BLaER1 (cell line): ENCODE results near the gene PTGIR.

Source experiments
- H3K27ac ChIP-seq: shearing (Covaris generic); formaldehyde crosslinking; 2 replicates; pipeline ENCODE4 v1.8.1; 2022
- H3K27me3 ChIP-seq: shearing (Covaris generic); formaldehyde crosslinking; 2 replicates; pipeline ENCODE4 v1.8.1; 2022
- H3K36me3 ChIP-seq: shearing (Covaris generic); formaldehyde crosslinking; 2 replicates; pipeline ENCODE4 v1.8.1; 2022
- H3K4me1 ChIP-seq: shearing (Covaris generic); formaldehyde crosslinking; 2 replicates; pipeline ENCODE4 v1.8.1; 2022
- H3K4me2 ChIP-seq: shearing (Covaris generic); formaldehyde crosslinking; 2 replicates; pipeline ENCODE4 v1.8.1; 2022
- H3K4me3 ChIP-seq: shearing (Covaris generic); formaldehyde crosslinking; 2 replicates; pipeline ENCODE4 v1.8.1; 2022
- H3K9ac ChIP-seq: shearing (Covaris generic); formaldehyde crosslinking; 2 replicates; pipeline ENCODE4 v1.8.1; 2022
- H3K9me3 ChIP-seq: shearing (Covaris generic); formaldehyde crosslinking; 2 replicates; pipeline ENCODE4 v1.8.1; 2022
- H4K20me1 ChIP-seq: shearing (Covaris generic); formaldehyde crosslinking; 2 replicates; pipeline ENCODE4 v1.8.1; 2022
- Cebpa-rat ChIP-seq: shearing (Covaris generic); IDR thresholded peaks from 2 replicates; pipeline ENCODE4 v1.8.1; 2022

The PTGIR gene

DNA sequence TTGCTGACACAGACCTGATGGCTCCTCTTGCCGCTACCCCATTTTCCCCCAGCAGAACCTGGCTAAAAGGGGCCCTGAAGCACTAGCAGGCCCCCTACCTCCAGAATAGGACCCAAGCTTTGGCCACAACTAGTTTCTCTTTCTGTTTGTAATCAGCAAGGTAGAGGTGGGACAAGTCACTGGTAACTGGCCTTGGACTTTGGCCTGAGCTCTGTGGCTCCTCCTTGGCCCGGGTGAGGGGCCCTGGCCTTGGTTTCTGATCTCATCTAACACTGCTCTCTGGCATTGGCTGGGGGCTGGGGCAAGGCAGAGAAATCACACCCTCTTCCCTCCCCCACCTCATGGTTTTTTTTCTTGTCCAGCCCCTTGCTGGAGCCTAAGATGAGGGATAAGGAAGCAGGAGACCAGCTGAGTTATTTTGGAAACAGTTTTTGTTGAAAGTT is 21.7 kb downstream of the PTGIR start:
- TF ChIP-seq Cebpa-rat, result no peak
- H3K4me3 ChIP-seq, result peak overlapping the region; percentile 98
- no peaks in the 10 kb centered on the region for H3K27me3 ChIP-seq
- H3K36me3 ChIP-seq, result peaks cover 35% of the 10 kb centered on the region
- peaks cover 63% of the 10 kb centered on the region for H4K20me1 ChIP-seq
- peak overlapping the region; percentile 97 for H3K4me2 ChIP-seq
- H3K4me1 ChIP-seq, result peaks cover 58% of the 10 kb centered on the region
- H3K9ac ChIP-seq, result peak overlapping the region; percentile 100
- peaks cover 18% of the 10 kb centered on the region for H3K9me3 ChIP-seq
- H3K27ac ChIP-seq, result peak overlapping the region; percentile 100

DNA sequence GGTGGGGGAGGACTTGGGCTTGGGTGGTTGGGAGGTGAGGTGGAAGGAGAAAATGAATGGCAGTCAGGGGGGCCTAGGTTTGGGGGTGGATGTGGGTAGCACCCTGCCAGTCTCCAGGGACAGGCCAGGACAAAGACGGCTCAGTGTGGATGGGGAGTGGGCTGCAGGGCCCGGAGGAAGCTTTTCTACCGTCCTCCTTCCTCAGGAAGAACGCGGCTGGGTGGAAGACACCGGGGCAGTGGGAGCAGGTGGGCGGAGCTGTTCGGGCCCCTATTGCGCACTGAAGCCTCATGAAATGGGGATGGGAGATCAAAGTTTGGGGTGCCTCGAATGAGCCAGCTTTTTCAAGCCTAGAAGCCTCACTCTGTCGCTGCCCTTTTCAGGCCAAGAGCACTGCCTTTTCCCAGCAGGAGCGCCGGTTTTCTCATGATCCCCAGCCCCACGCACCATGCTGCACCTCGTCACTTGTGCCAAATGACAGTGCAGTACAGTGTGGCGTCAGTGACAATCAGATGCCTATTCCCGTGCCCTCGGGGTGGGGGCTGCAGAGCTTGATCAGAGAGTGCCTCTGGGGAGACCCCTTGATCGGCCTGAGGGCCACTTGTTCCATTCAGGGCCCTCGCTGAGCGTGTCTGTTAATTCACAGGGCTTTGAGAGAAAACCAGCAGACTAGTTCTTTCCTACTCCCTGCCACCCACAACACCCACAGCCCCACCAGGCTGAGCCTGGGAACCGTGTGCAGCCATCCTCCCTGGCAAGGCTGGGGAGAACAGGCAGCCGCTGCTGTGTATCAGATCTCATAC is 22.3 kb downstream of the PTGIR start:
- H3K27ac ChIP-seq, result peak overlapping the region; percentile 100
- H3K36me3 ChIP-seq, result peaks cover 28% of the 10 kb centered on the region
- H3K9me3 ChIP-seq, result peaks cover 24% of the 10 kb centered on the region
- H3K4me1 ChIP-seq, result peaks cover 53% of the 10 kb centered on the region
- peak overlapping the region; percentile 97 for H3K4me2 ChIP-seq
- peak overlapping the region; percentile 98 for H3K4me3 ChIP-seq
- no peak for TF ChIP-seq Cebpa-rat
- peak overlapping the region; percentile 100 for H3K9ac ChIP-seq
- H3K27me3 ChIP-seq, result no peaks in the 10 kb centered on the region
- H4K20me1 ChIP-seq, result peaks cover 57% of the 10 kb centered on the region

DNA sequence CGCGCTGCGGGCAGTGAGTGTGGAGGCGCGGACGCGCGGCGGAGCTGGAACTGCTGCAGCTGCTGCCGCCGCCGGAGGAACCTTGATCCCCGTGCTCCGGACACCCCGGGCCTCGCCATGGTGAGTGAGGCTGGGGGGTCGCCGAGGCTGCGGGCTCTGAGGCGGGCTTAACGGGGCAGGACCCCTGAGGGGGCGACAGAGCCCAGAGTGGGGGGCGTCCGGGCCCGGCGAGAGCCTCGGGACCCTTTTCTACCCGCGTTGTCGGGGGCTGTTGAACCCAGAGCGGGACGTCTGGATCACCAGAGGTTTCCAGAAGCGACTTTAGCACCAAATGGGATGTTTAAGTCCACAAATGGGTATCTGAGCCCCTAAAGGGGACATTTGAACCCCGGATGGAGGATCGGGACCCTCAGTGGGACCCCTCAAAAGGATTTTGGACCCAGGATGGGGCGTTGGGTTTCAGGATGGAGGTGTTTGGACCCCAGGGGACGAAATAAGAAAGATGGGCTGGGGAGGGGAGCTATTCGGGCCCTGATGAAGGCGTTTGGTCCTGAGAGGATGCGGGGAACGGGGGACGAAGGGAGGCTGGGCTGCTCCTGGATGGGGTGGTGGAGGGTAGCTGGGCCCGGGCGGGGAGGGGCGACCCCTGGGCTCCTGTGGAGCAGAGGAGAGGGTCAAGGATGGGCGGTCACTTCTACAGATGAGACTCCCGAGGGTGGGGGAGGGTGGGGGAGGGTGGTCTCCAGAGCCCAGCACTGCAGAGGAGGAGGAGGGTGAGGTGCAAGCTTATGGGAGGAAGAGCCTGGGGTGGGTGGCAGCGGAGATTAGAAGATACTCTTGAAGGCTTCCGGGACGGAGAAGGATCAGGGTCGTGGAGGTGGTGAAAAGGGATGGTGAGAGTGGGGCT is 23.3 kb downstream of the PTGIR start, which contains the start of gene CALM3:
Gene CALM3 (plus strand): TSS at position 13 of the 907 bp plus-strand sequence. CDS start 105 bp downstream, at position 118.
- Histone ChIP-seq H3K4me2 (peak within 1 kb of the TSS; percentile 97), H3K4me1 (peaks cover 43% of the 10 kb centered on the region), H3K27ac (peak within 1 kb of the TSS; percentile 100), H3K36me3 (peaks cover 18% of the 10 kb centered on the region), H3K4me3 (peak within 1 kb of the TSS; percentile 98), H3K27me3 (no peaks in the 10 kb centered on the region), H3K9me3 (peaks cover 26% of the 10 kb centered on the region), H3K9ac (peak within 1 kb of the TSS; percentile 100), H4K20me1 (peaks cover 47% of the 10 kb centered on the region)
- no peak for TF ChIP-seq Cebpa-rat

GRCh38 chr19:46600384-46601317 is 24.2 kb downstream of the PTGIR start:
- H3K4me3 ChIP-seq, result peak overlapping the region; percentile 98
- peak overlapping the region; percentile 100 for H3K9ac ChIP-seq
- no peak for TF ChIP-seq Cebpa-rat

GRCh38 chr19:46599716-46600373 is 25.0 kb downstream of the PTGIR start:
- H3K9ac ChIP-seq, result peak overlapping the region; percentile 100
- H3K9me3 ChIP-seq, result peaks cover 26% of the 10 kb centered on the region
- peak overlapping the region; percentile 61 for H3K4me2 ChIP-seq
- no peaks in the 10 kb centered on the region for H3K27me3 ChIP-seq
- H4K20me1 ChIP-seq, result peaks cover 29% of the 10 kb centered on the region
- H3K4me1 ChIP-seq, result peaks cover 25% of the 10 kb centered on the region
- peaks cover under 1% of the 10 kb centered on the region for H3K36me3 ChIP-seq
- peak overlapping the region; percentile 98 for H3K4me3 ChIP-seq
- no peak for TF ChIP-seq Cebpa-rat
- peak overlapping the region; percentile 100 for H3K27ac ChIP-seq

More at GRCh38 chr19:46600384-46601317, 24.2 kb downstream of the PTGIR start:
- H3K4me2 ChIP-seq, result peak overlapping the region; percentile 61
- H3K4me1 ChIP-seq, result peaks cover 33% of the 10 kb centered on the region
- peaks cover 26% of the 10 kb centered on the region for H3K9me3 ChIP-seq
- peaks cover 9% of the 10 kb centered on the region for H3K36me3 ChIP-seq
- H3K27ac ChIP-seq, result peak overlapping the region; percentile 100
- H3K27me3 ChIP-seq, result no peaks in the 10 kb centered on the region
- H4K20me1 ChIP-seq, result peaks cover 38% of the 10 kb centered on the region

DNA sequence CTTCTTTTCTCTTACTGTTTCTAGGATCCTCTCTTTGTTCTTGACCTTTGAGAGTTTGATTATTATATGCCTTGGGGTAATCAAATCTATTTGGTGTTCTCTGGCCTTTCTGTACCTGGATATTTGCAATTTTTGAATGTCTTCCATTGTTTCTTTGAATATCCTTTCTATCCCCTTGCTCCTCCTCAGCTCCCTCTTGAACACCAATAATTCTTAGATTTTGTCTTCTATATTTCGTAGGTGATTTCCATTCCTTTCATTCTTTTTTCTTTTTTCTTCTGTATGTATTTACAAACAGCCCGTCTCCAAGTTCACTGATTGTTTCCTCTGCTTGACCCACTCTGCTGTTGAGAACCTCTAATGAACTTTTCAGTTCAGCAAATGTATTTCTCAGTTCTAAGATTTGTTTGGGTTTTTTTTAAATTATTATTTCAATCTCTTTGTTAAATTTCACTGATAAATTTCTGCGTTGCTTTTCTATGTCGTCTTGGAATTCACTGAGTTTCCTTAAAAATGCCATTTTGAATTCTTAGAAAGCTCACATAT is 26.4 kb downstream of the PTGIR start:
- H4K20me1 ChIP-seq, result peaks cover 15% of the 10 kb centered on the region
- H3K27ac ChIP-seq, result no peak overlapping the region
- H3K9me3 ChIP-seq, result peaks cover 26% of the 10 kb centered on the region
- H3K4me3 ChIP-seq, result no peak overlapping the region
- H3K4me1 ChIP-seq, result peaks cover 11% of the 10 kb centered on the region
- no peak for TF ChIP-seq Cebpa-rat
- H3K9ac ChIP-seq, result no peak overlapping the region
- H3K4me2 ChIP-seq, result no peak overlapping the region
- H3K27me3 ChIP-seq, result no peaks in the 10 kb centered on the region
- H3K36me3 ChIP-seq, result no peaks in the 10 kb centered on the region

DNA sequence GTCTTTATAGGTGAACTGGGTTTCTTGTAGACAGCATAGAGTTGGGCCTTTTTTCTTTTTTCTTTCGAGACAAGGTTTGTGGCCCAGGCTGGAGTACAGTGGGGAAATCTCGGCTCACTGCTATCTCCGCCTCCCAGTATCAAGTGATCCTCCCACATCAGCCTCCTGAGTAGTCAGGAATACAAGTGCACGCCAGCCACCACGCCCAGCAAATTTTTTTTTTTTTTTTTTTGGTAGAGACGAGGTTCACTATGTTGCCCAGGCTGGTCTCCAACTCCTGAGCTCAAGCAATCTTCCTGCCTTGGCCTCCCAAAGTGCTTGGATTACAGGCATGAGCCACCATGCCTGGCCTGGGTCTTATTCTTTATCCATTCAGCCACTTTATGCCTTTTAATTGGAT is 28.9 kb downstream of the PTGIR start:
- no peak overlapping the region for H3K4me3 ChIP-seq
- no peak for TF ChIP-seq Cebpa-rat
- H3K27ac ChIP-seq, result no peak overlapping the region
- H3K27me3 ChIP-seq, result no peaks in the 10 kb centered on the region
- no peaks in the 10 kb centered on the region for H4K20me1 ChIP-seq
- H3K4me1 ChIP-seq, result no peaks in the 10 kb centered on the region
- H3K9me3 ChIP-seq, result peaks cover 26% of the 10 kb centered on the region
- no peak overlapping the region for H3K9ac ChIP-seq
- no peak overlapping the region for H3K4me2 ChIP-seq
- no peaks in the 10 kb centered on the region for H3K36me3 ChIP-seq

DNA sequence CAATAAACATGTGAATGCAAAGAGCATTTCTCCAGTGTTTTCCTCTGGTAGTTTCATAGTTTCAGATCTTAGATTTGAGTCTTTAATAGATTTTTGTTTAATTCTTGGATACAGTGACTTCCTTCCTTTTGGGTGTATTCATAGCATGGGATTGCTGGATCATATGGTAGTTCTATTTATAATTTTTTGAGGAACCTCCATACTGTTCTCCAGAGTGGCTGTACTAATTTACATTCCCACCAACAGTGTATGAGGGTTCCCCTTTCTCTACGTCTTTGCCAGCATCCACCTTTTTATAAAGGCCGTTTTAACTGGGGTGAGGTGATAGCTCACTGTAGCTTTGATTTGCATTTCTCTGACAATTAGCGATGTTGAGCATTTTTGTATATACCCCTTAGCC is 33.0 kb downstream of the PTGIR start:
- H3K9ac ChIP-seq, result no peak overlapping the region
- H3K27me3 ChIP-seq, result no peaks in the 10 kb centered on the region
- H3K36me3 ChIP-seq, result no peaks in the 10 kb centered on the region

More for the DNA sequence above, 33.0 kb downstream of the PTGIR start:
- H4K20me1 ChIP-seq, result no peaks in the 10 kb centered on the region
- H3K4me1 ChIP-seq, result no peaks in the 10 kb centered on the region
- H3K27ac ChIP-seq, result no peak overlapping the region
- no peak for TF ChIP-seq Cebpa-rat
- no peaks in the 10 kb centered on the region for H3K9me3 ChIP-seq
- H3K4me3 ChIP-seq, result no peak overlapping the region
- H3K4me2 ChIP-seq, result no peak overlapping the region
